NOMO-1 treated with dmso at 0.1 percent for 144 hours (cell line): ENCODE data around the gene RSPRY1.
"Not testable (repeated sequence)": the region's sequence is repeated elsewhere in the genome, so short reads cannot be mapped to it uniquely, and the experiment has no call there.

Source experiments
- DNase-seq: peaks from one replicate; lab custom pipeline; 2025; ENCODE audit not compliant: unreplicated experiment; lab: John Stamatoyannopoulos, UW

Gene RSPRY1

GRCh38 chr16:57252148-57252721 is 66.1 kb downstream of the RSPRY1 start:
- no peak for DNase-seq

DNA sequence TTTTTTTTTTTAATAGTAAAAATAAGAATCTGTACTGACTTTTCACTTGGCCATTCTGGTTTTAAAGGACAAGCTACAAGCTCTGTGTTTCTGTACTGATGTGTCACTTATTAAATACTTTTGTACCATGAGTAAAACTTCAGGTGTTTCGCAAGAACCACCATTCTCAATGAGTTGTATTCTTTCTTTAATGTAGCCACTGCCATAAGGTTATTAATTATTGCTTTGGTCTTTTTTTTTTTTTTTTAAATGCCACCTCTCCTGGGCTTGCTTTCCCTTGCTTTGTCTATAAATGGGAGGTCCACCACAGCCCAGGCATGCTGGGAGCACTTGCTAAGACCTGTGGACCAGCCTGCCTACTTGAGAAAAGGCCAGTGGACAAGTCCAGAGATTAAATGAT is 67.3 kb downstream of the RSPRY1 start:
- DNase-seq = no peak

DNA sequence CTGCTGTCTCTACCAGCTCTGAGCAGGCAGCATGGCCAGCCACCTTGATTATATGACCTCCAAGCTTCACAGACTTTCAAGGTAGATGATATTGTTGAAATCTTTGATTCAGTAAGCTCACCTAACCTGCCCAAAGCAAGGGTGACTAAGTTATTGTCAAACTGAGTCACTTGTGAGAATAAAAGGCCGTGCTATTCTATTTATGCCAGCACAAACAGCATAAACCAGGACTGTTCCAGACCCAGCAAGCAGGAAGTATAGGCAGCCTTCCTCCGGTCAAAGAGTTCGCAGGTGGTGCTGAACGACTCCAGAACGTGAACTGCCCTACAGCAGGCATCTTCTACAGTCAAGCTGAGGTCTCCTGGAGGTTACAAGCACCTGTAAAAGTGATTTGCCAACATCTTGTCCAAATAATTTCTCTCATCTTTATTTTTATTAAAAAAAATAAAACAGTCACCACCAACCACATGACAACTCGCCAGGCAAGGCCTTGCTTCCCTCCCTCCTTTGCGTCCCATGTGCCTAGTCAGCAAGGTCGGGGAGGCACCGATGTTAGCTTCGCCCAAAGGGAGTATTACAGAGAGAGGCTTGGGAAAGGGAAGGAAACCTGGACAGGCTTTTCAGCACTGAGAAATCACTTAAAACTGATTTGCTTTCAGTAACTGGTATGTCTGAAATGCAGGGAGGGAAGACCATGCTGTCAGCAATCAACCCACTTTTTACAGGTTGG is 69.7 kb downstream of the RSPRY1 start:
- DNase-seq = no peak

DNA sequence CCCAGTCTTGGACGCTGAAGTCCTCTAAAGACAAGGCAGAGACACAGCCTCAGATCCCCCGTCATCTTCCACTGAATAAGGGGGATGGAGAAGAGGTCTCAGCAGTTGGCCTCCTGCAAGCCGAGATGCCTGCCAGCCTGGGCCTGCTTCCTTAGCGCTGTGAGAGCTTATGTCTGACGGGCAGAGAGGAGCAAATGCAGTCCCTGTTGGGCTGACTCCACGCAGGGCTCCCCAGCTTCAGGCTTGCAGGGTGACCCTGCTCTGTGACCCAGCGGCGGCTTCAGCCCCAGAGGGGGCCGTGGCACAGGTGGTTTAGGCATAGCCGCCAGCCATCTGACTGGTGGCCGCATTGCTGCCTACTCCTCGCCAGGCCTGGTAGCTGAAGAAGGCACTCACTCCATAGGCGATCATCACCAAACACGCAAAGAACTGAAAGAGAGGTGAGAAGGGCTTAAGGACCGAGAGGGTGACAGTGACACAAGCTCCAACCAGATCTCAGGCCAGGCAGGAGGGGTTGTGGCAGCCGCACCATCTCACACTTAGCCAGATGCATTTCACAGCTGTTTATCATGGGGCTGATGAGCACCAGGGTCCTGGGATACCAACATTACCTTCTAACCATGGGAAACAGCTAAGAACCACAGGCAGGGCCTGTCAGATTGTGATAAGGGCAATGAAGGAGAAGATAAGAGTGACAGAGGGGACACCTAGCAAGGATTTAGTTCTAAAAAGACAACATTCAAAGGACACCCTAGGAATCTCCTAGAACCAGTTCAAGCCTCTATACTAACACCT is 70.7 kb downstream of the RSPRY1 start:
- DNase-seq = no peak

- DNase-seq = no peak
These were observed 71.4 kb downstream of the RSPRY1 start for GRCh38 chr16:57257455-57258070.

DNA sequence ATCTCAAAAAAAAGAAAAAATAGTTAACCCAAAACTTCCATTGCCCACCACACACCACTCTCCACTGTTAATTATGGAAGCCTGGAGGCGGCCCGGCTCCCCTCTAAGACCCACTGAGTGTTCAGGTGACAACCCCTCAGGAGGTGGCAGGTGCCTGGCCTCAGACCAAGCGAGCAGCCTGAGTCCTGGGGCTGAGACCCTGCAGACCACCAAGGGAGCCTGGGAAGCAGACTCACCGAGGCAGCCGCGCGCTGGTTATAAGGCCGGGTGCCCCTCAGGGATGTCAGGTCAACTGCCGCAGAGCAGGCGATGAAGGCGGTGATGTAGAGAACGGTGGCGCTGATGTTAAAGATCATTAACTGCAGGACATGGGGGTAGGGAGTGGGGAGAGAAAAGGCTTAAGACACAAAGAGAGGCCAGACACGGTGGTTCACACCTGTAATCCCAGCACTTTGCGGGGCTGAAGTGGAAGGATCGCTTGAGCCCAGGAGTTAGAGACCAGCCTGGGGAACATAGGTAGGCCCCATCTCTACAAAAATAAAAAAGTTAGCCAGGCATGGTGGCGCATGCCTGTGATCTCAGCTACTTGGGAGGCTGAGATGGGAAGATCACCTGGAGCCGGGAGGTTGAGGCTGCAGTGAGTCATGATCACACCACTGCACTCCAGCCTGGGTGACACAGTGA is 72.2 kb downstream of the RSPRY1 start:
- DNase-seq = no peak

GRCh38 chr16:57258910-57259475 is 72.9 kb downstream of the RSPRY1 start:
- no peak for DNase-seq

DNA sequence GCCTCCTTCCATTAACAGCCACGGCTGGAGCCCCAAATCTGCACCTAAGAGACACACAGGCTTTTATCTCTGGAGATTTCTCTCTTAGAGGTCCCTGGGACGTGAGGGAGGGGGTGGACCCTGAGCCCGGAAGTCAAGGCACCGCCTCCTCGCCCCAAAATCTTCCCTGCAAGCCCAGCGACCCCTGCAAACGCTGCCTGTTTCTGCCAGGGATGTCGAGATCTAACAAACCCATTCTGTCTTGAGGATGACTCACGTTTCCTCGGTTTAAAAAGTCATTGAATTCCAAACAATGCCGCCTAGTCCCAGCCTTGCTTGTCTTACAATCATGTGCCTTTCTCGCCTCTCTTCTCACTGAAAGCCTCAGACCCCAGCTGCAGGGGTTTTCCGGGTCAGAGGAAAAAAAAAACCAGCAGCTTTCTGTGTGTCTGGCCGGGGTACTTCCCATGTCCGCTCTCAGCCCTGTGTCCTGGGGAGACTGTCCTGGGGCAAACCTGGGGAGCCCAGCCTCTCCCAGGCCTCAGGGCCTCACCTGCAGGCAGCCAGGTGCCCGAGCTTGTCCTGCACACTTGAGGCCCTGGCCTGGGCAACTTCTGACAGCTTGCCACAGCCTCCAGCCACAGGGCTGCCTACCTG is 74.3 kb downstream of the RSPRY1 start:
- no peak for DNase-seq

DNA sequence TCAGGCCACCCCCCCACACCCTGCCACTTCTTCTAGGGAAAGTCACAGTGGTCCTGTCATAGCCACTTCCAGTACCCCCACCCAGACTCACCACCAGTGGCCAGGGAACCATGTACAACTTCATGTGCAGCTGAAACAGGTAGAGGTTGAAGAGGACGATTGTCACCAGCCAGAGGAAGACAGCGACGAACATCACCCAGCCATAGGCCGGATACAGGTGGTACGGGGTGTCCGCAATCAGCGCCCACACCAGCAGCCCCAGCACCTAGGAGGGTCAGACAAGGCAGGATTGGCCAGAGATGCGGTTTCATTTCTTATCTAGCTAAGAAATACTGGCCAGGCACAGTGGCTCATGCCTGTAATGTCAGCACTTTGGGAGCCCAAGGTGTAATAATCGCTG is 75.7 kb downstream of the RSPRY1 start:
- DNase-seq = no peak

DNA sequence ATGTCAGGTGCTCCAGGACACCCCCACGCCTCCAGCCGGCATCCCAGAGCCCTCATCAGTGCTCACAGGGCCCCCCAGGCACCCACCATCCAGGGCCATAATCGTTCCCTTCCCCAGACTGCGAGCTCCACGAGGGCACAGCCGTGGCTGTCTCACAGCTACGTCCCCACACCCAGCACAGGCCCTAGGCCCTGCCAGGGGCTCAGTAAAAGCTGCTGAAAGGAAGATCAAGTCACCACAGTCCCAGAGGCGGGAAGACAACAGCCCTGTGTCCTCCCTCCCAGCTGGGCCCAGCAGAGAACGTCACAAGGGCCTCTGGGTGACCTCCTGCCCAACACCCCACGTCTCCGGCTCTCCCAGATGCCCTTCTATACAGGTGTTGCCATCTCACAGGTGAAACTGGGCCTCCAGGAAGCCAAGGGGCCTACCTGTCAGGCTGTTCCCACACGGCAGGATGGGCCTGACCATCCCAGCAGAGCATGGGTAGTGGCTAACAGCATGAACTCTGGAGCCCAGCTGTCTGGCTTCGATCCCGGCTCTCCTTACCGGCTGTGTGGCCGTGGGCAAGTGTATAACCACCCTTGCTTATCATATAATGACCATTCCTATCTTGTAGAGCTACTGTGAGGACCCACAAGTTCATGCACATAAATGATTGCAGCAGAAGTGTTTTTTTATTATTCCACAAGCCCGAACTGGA is 76.9 kb downstream of the RSPRY1 start:
- no peak for DNase-seq

DNA sequence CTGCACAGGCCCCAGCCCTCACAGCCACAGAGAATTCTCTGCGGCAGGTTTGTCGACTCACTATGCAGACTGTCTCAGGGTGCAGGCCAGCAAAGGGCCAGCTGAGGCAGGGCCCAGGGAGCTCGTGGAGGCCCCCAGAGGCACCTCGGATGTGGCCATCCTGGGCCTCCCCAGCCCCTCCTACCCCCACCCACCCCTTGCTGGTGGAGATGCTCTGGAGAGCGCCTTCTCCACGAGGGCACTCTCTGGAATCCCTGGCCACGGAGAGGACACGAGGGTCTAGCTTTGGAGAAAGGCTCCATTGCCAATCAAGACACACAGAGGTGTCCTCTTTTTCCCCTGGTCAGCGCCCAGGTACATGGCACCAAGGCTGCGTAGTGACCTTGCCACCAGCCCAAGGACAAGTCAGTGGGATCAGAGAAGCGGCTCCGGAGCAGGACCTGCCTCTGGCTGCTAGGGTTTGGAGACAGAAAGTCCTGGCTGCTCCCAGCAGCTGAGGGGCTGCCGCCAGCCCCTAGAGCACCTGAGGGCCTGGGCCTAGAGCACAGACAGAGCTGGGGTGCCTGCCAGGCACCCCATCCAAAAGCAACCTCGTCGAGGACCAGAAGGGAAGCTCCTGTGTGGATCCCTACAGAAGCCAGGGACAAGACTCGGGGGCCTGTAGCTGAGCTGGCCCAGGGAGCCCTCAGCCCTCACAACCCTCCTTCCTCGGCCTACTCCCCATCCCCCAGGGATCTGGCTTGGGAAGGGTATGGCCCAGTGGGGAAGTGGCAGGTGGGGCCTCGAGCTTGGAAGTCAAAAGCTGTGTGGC is 77.6 kb downstream of the RSPRY1 start:
- DNase-seq = no peak

- DNase-seq = no peak
These were observed 78.3 kb downstream of the RSPRY1 start for GRCh38 chr16:57264381-57264780.

- no peak for DNase-seq
These were observed 78.8 kb downstream of the RSPRY1 start for GRCh38 chr16:57264950-57265371.

DNA sequence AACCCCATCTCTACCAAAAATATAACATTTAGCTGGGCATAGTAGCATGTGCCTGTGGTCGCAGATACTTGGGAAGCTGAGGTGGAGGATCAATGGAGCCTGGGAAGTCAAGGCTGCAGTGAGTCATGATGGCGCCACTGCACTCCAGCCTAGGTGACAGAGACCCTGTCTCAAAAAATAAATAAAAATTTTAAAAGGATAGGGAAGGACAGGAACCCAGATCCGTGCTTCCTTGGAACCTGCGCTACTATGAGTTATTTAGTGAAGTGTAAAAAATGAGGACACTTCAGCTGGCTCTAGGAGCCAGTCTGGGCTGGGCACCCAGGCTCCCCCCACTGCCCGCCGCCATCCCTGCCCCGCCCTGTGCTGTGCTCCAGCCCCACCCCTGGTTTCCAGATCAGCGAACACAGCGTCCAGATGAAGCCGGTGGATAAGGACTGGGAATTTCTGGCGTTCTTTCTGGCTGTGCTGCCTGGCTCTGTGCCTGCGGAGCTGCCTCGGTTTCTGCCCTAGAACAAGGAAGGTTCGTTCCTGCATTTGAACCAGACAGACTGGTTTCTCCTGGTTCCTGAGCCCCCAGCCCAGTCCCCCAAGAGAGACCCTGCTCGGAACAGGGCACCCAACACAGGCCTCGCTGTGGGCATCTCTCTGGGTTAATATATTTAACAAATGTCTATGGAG is 79.9 kb downstream of the RSPRY1 start:
- no peak for DNase-seq

- no peak for DNase-seq
These were observed 80.6 kb downstream of the RSPRY1 start for GRCh38 chr16:57266531-57267260.

DNA sequence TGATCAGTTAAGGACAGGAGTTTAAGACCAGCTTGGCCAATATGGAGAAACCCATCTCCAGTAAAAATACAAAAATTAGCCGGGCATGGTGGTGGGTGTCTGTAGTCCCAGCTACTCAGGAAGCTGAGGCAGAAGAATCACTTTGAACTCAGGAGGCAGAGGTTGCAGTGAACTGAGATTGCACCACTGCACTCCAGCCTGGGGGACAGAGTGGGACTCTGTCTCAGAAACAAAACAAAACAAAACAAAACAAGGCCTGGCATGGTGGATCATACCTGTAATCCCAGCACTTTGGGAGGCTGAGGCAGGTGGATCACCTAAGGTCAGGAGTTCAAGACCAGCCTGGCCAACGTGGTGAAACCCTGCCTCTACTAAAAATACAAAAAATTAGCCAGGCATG is 81.2 kb downstream of the RSPRY1 start:
- not testable (repeated sequence) for DNase-seq
